ENCODE data around the gene SPOCK1. TPM values are rescaled to one million over a fixed set of nuclear protein-coding genes. Genes with fewer than 3 reads are reported as not detected.

The SPOCK1 gene
- total RNA-seq (2022; extraction: Qiagen RNA extraction; ENCODE audit: low read depth) = 13.4 to 19.8 TPM (median 18.7 TPM) in 5 replicates

DNA sequence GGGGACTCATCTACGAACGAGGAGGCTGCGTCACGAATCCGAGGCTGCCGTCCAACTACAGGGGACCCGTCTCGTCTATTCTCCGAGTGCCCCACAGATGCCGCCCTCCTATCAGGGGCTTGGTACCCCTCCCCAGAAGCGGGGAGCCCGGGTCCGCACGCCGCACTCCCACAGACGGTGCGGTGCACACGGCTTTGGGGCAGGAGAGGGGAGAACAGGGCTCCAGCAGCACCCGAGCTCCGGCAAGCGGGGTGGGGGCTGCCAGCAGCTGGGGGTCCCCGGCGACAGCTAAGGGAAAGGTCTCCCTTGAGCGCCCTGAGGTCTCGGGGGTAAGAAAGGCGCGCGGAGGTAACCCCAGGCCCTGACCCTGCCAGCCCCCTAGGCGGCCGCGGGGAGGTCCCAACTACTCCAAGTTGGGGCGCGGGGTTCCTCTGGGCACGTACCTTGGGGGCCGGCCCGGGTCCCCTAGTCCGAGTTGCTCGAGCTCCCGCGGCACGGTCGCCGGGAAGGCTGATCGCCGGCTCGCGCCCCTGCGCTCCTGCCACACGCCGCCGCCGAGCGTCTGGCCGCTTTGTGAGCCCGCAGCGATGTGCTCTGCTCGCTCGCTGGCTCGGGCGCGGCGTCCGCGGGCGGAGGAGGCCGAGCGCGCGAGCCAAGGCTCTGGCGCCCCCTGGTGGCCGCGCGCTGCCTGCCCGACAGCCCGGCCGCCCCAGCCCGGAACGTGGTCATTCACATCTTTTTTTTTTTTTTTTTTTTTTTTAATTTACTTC lies at the start of gene SPOCK1:
SPOCK1 (minus strand) TSS at position 591 of the 770 bp plus-strand sequence.

Other genes with a start within 250 kb of the SPOCK1 start
- 0.16 to 0.53 TPM (median 0.29 TPM) in 5 replicates for gene KLHL3, start 236.8 kb upstream of the SPOCK1 start, total RNA-seq (2022; extraction: Qiagen RNA extraction; ENCODE audit: low read depth)